Left cardiac atrium (tissue), 4 donors: ENCODE results near the gene LINC01488. TPM values are rescaled to one million over a fixed set of nuclear protein-coding genes. Genes with fewer than 3 reads are reported as not detected.

Source experiments
- ATAC-seq, 2 donors: fragments of 200-7000 bp; cut with Tn5 transposase; one replicate each; pipeline ENCODE4 v1.9.1; 2020; ENCODE audit warnings: mild to moderate bottlenecking in 2 of 2, moderate library complexity in 2 of 2
- DNase-seq: peaks from one replicate; pipeline ENCODE4 v3.0.0-alpha.2; 2020
- intact Hi-C, 2 donors: fragments of 100-400 bp; cut with DNase I; formaldehyde crosslinking; loops; one replicate each; pipeline versions ENCODE4 v1.14.1 to v1.15.1; 2022 to 2023
- total RNA-seq, 2 donors: library from RNA; stranded (reverse); fragmentation: NEBNext Ultra II Directional; extraction: Animal tissue kit (Norgen Biotek cat#: 25700); gene quantifications; one replicate each; pipeline ENCODE4 v1.2.1, GENCODE V29; 2021
- donor health status: DM: no; HTN: yes; CAD: no.
- donor health status: DM: no; HTN: yes; CAD: no; lungs with severe emphysema.
- donor health status: DM: yes; HTN: yes; CAD: no.
- donor health status: Dilated cardiomyopathy.

Gene LINC01488
- total RNA-seq, 2 donors from 2014 or later, result 0.06 TPM; not detected in 1

DNA sequence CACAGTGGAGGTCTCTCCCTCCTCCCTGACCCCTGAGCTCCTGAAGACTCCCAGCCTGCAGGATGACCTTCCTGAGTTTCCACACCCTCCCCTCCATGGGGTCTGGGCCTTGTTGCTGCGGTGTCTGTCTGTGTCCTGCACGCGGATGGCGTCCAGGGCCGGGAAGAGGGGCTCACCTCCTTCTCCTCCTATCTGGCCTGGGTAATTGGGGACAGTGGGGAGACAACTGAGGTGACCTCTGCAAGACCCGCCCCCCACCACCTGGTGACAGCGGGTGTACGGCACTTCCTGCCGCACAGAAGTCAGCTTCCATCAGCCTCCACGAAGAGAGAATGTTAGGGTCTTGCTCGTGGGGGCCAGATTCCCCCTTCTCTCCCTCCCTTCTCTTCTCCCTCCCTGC is 31.7 kb downstream of the LINC01488 start:
- intact Hi-C loops, result no loop called here
- DNase-seq (peak; percentile 6), ATAC-seq (no peak)

DNA sequence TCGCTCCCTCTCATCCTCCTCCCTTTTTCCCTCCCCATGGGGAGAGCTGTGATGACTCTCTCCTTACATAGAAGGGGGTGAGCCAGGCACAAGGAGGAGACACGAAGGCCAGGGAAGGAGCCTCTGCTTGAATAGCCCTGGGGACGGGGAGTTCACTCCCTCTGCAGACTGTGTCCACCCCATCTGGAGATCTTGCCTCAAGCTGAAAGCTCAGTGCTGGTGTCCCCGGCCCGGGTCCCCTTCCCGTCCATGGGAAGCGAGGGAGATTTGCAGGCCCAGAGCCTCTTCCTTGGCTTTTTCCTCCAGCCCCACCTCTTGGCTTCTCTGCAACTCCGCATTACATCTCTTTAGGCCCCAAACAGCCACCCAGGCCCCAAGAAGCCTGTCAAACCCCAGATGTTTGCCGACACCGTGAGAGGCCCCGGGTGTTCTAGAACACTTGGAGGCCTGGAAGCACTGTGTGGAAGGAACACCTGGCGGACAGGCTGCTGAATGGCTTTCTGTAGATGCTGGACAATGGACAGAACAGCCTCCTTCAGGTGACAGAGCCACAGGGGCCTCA is 32.3 kb downstream of the LINC01488 start:
- ATAC-seq (no peak), DNase-seq (peak; percentile 7)
- intact Hi-C loops, result no loop called here

DNA sequence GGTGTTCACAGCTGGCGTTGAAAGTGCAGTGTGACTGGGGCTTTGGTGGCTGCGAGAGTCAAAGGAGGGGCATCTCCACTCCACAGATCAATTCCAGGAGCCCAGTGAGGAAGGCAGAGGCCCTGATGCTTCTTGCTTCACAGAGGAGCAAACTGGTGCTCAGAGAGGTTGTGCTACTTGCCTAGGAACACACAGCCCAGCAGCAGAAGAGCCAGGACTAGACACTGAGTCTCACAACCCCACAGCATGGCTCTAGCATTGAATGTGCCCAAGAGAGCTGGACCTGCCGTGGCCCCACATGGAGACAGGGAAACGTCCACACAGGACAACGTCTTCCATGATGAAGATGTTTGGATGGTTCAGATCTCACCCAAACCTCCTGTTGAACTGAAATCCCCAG is 33.3 kb downstream of the LINC01488 start:
- ATAC-seq (no peak), DNase-seq (peak; percentile 4)
- intact Hi-C loops, result no loop called here

DNA sequence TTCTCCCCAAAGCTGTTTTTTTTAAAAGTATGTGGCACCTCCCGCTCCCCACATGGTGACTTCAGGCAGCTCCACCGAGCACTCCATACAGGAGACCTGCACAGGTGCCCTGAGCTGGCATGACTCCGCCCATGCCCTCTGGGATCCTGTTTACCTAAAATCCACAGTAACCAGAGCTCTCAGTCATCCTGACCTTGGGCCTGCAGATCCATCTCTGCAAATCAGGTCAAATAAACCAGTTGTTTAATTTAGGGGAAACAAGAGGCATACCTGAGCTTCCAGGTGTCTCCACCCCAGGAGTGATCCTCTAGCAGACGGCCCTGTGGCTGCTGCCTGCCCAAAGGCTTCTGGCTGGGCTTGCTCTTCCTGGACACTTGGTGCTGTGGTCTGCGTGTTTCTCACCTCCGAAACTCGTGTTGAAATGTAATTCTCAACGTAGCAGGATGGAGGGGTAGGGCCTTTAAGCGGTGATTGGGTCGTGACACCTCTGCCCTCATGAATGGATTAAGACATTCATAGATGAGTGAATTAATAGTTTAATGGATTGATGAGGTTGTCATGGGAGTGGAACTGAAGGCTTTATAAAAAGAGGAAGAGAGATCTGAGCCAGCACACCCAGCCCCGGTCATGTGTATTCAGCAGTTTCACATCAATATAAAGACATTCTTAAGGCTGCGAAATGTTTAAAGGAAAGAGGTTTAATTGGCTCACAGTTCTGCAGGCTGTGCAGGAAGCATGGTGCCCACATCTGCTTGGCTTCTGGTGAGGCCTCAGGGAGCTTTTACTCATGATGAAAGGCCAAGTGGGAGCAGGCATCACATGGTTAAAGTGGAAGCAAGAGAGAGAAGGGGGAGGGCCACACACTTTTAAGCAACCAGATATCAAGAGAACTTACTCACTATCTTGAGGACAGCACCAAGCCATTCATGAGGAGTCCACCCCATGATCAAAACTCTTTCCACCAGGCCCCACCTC is 34.1 kb downstream of the LINC01488 start:
- DNase-seq, result peak; percentile 7
- ATAC-seq, result no peak
- intact Hi-C loops, result no loop called here

DNA sequence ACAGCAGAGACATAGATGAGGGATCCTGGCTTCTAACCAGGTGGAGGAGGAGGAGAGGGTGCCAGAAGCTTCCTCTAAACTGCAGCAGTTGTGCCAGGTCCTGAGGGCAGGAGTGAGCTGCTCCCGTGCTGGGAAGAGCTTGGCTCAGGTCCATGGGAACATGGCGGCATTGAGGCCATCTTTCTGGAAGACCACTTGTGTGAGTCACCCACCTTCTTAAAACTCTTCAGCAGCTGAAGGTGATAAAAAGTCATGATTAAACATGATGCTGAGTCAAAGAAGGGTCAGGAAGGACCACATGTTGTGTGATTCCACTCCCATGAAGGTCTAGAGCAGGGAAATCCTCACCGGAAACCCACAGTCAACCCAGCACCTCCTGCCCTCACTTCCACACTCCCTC is 35.1 kb downstream of the LINC01488 start:
- DNase-seq (no peak), ATAC-seq (no peak)
- intact Hi-C loops, result no loop called here

DNA sequence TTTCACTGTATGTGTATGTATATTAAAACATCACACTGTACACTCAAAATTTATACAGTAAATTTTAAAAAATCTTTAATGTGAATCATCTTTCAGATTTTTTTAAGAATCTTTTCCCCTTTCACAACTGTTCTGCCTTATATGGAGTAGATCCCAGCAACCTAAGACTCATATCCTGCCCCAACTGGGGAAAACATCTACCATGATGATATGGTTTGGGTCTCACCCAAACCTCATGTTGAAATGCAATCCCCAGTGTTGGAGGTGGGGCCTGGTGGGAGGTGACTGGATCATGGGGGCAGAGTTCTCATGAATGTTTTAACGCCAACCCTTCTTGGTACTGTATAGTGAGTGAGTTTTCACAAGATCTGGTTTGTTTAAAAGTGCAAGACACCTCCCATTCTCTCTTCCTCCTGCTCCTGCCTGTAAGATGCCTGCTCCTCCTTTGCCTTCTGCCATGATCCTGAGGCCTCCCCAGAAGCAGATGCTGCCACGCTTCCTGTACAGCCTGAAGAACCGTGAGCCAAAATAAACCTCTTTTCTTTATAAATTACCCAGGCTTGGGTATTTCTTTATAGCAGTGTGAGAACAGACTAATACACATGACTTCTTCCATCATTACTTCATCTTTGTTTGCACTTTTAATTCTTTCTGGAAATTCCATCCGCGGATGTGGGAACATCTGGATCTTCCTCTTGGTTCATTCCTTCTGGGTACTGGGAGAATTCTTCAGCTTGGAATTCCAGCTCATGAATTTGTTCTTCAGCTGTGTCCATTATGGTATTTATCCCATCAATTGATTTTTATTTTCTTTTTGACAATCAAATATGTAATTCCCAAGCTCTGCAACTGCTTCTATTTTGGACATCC is 36.9 kb downstream of the LINC01488 start:
- DNase-seq (peak; percentile 1), ATAC-seq (no peak)
- intact Hi-C loops, result no loop called here

DNA sequence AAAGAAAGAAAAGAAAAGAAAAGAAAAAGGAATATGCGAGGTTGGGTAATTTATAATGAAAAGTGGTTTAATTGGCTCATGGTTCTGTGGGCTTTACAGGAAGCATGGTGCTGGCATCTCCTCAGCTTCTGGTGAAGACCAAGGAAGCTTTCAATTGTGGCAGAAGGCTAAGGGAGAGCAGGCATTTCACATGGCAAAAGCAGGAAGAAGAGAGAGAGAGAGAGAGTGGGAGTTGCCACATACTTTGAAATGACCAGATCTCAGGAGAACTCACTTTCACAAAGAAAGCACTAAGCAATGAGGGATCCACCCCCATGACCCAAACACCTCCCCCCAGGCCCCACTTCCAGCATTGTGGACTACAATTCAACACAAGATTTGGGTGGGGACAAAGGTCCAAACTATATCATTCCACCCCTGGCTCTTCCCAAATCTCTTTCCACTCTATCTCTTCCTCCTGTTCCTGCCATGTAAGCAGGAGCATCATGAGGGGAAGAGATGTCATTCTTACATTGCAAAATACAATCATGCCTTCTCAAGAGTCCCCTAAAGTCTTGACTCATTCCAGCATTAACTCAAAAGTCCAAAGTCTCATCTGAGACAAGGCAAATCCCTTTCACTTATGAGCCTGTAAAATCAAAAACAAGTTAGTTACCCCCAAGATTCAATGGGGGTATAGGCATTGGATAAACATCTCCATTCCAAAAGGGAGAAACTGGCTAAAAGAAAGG is 38.9 kb downstream of the LINC01488 start:
- intact Hi-C loops, result no loop called here
- ATAC-seq (no peak), DNase-seq (no peak)

DNA sequence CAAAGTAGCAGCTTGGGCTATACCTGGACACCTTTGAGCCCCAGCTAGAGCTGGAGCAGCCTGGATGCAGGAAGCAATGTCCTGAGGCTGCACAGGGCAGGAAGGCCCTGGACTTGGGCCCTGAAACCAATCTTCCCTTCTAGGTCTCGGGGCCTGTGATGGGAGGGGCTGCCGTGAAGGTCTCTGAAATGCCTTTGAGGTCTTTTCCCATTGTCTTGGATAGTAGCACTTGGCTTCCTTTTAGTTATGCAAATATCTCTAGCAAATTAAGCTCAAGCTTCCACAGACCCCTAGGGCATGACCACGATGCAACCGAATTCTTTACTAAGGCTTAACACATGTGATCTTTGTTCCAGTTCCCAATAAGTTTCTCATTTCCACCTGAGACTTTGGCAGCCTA is 40.0 kb downstream of the LINC01488 start:
- no peak for ATAC-seq
- no peak for DNase-seq
- intact Hi-C loops, result no loop called here

DNA sequence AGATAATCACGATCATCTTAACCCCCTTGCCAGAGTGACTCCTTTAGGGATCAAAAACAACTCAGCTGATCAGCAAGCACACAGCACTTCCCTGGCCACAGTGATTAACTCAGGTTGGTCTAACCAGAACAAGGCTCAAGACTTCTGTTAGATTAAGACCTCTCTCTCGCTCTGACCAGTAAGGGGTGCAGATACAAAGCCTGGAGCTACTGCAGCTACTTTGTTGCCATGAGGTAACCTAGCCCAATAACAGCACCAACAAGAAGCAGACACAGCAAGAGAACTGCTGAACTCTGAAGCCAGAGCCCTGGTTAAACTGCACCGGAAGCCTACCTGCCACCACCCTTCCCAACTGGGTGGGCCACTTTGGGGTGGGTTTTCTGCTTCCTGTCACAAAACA is 42.0 kb downstream of the LINC01488 start:
- intact Hi-C loops, result no loop called here
- DNase-seq, result no peak
- no peak for ATAC-seq

DNA sequence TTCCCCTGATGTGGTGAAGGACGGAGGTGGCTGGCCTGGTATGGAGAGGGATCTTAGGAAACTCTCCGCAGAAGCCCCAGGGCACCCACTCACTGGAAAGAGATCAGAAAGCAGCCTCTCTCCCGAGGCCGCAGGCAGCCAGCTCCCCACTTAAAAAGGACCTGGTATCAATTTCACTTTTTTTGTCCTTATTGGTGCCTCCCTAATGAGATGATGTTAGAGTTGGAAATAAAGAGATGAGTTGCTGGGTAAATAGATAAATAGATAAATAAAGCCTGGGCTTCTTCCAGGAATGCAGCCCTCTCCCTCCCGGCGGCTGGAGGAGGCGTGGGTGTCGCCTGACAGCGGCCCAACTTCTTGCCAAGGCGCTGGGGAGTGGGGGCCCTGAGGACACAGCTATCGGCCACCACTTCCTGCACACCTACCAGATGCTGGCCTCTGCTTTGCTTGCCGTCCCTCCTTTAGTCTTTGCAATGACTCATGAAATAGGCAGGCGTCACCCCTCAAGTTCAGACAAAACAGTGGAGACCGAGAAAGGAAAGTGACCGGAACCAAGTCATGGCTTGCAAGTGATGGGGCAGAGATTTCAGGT is 42.9 kb downstream of the LINC01488 start:
- intact Hi-C loops, result no loop called here
- peak in 1 of 2 donors; percentile 33 for ATAC-seq
- peak; percentile 14 for DNase-seq

DNA sequence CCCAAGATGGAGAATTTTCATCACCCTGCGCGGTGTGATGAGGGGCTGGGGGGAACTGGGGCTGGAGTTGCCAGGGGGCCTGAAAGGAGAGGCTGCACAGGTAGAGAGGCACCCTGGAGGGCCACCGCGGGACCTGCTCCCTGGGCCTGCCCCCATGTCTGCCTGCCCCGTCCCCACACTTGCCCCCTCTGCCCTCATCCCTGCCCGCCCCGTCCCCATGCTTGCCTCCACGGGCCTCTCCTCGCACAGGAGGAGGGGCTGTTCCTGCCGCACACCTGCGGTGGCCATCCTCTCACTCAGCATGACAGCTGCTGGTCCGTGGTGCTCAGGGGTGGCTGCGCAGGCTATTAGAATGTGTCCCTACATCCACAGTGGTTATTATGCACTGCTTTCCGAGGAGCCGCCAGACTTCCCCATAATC is 43.5 kb downstream of the LINC01488 start:
- peak; percentile 10 for DNase-seq
- intact Hi-C loops, result no loop called here
- no peak for ATAC-seq

DNA sequence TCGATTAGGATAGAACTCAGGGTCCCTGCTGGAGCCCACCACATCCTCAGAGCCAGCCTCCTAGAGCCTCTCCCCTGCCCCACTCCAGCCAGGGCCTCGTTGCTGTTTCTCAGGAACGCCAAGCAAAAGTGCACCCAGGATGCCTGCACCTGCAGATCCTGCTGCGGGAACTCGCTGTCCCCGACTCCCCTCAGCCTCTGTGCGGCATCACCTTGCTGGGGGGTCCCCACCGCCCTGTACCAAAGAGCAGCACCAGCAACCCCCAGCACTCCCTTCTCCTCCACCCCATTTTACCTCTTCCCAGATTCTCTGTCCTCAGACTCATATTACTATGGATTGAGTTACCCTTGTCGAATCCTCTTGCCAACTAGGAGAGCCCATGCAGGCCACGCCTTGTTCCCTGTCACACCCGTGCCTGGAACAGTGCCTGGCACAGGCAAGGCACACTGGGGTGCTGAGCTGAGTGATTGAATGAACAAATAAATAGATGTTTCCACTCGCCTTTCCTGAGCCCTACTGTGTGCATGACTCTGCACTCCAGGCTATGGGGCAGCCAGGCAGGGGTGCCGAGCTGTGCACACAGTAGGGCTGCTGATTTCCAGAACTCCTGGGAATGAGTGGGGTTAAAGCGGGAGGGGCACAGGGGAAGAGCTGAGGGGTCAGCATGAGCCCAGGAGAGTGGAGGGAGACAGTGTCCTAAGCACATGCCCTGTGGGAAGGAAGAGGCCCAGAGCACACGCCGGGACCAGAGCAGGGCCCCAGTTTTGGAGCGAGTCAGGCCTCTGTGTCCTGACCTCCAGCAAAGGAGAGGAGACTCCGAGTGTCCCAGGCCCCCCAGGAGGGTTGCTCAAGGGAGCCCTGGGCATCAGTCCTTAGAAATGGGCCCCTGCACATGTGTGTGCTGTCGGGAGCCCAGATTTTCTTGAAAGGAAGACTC is 44.3 kb downstream of the LINC01488 start:
- no peak for ATAC-seq
- intact Hi-C loops, result no loop called here
- DNase-seq, result peak; percentile 7

DNA sequence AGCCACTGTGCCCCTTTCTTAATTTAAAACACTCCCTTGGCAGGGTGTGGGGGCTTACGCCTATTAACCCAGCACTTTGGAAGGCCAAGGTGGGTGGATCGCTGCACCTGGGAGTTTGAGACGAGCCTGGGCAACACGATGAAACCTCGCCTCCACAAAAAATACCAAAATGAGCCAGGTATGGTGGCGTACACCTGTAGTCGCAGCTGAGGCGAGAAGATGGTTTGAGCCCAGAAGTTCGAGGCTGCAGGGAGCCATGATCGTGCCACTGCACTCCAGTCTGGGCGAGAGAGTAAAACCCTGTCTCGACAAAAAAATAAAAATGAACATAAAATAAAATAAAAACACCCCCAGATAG is 45.0 kb downstream of the LINC01488 start:
- ATAC-seq, result no peak
- intact Hi-C loops, result no loop called here
- DNase-seq, result peak; percentile 1

DNA sequence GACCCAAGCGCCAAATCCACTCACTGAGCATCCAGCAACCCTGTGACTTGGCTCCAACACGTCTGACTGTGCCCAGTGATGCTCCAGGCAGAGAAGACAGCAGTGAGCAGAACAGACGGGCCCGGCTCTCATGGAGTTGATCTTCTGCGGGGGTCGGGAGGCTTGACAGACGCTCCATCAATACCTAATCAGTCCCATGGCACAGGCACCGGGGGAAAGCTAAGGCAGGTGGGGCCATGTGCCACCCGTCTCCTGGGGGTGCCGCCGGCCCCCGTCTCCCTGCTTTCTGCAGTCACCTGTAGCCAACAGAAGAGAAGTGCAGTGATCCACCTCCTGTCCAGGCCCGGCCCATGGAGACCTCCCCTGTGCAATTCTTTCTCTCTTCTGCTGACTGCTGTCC is 47.5 kb downstream of the LINC01488 start:
- DNase-seq (peak; percentile 6), ATAC-seq (no peak)
- intact Hi-C loops, result no loop called here

DNA sequence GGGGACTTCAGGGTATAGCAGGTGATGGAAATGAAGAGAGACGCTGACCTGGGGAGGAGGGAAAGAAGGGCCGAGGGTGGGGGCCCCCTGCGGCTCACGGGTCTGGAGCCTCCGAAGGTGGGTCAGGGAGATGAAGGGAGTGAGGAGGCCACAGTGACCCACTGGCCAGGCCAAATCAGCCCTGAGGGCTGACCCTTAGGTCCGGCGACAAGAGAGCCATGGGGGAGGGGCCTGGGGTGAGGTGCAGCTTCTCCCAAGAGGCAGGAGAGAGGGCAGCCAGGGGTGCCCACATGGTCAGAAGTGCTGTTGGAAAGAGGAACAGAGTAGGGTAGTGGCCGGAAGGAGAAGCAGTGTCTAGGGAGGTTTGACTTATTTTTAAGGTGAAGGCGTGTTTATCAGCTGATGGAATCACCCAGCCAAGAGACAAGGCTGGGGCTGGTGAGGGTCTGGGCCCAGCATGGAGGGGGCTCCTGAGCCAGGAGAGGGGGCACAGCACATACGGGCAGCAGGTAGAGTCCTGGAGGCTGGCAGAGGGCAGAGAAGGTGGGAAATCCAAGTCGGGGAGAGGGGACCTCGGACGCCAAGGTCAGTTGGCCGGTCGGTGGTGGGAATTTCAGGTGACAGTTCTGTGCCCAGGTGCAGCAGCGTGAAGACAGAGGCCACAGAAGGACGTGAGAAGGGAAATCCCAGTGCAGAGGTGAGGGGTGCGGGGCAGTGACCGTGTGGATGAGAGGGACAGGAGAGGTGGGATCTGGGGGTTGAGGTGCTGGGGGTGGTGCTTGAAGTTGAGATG is 49.0 kb downstream of the LINC01488 start:
- intact Hi-C loops, result loop anchor here in 1 of 2 donors (10.0 kb wide), 1 partner anchor 226 kb away; no protein-coding TSS in a partner anchor
- ATAC-seq (no peak), DNase-seq (peak; percentile 19)

DNA sequence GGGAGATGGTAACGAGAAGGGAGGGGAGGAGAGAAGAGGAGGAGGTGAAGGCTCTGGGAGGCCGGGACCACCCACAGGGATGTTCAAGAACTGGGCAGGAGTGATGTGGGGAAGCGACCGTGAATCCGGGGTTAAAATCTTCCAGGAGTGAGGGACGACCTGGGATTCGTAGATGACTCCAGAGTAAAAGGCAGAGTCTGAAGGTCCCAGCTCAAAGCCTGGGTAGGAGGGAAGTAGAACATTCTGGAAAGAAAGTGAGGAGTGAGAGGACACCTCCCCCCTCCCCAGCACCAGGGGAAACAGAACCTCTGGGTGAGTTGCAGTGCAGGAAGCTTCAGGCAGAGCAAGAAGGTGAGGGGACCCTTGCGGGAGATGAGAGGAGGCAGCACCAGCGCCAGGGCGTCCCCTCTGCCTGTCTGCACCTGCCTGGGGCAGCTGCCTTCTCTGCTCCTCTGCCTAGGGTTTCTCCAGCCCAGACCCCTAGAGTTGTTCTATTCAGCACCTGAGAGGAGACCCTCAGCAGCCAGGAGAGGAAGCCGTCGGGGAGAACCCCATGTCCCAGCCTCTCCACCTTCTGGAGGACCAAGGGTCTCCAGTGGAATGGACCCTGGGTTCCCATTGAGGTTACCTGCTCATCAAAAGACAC is 49.7 kb downstream of the LINC01488 start:
- intact Hi-C loops, result loop anchor here in 1 of 2 donors (10.0 kb wide), 1 partner anchor 226 kb away; no protein-coding TSS in a partner anchor
- DNase-seq, result peak; percentile 6
- no peak for ATAC-seq
